Measurements from ENCODE around the gene TP73. TPM values are rescaled to one million over a fixed set of nuclear protein-coding genes. Genes with fewer than 3 reads are reported as not detected.
A peak's percentile ranks its signal among the peaks of the same experiment; 100 is the strongest.

The TP73 gene
- total and polyA plus RNA-seq, 12 donors, result 0.03 to 0.58 (median 0.15) TPM; not detected in 7

GRCh38 chr1:3774276-3774945, 122.1 kb downstream of the TP73 start:
- H3K9me3 ChIP-seq, result no peaks in the 10 kb centered on the region
- H3K4me1 ChIP-seq, result peaks cover 22 to 63% (median 40%) of the 10 kb centered on the region in 9 donors
- DNase-seq (no peak), ATAC-seq (no peak)
- WGBS, 2 donors, result 63 to 70% methylated on average over 19 of the region's 19 CpGs
- peaks cover 0 to 20% (median 6%) of the 10 kb centered on the region in 9 donors for H3K36me3 ChIP-seq
- TF ChIP-seq, protein P1, sequence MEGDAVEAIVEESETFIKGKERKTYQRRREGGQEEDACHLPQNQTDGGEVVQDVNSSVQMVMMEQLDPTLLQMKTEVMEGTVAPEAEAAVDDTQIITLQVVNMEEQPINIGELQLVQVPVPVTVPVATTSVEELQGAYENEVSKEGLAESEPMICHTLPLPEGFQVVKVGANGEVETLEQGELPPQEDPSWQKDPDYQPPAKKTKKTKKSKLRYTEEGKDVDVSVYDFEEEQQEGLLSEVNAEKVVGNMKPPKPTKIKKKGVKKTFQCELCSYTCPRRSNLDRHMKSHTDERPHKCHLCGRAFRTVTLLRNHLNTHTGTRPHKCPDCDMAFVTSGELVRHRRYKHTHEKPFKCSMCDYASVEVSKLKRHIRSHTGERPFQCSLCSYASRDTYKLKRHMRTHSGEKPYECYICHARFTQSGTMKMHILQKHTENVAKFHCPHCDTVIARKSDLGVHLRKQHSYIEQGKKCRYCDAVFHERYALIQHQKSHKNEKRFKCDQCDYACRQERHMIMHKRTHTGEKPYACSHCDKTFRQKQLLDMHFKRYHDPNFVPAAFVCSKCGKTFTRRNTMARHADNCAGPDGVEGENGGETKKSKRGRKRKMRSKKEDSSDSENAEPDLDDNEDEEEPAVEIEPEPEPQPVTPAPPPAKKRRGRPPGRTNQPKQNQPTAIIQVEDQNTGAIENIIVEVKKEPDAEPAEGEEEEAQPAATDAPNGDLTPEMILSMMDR (IDR thresholded peaks at IDR 0.05), result no peak
- H3K27me3 ChIP-seq, result peaks cover 0 to 23% (median 4%) of the 10 kb centered on the region in 7 donors
- no peak overlapping the region for H3K27ac ChIP-seq
- H3K4me3 ChIP-seq, result no peak overlapping the region
- intact Hi-C loops (cut with DNase I), result no loop called here

DNA sequence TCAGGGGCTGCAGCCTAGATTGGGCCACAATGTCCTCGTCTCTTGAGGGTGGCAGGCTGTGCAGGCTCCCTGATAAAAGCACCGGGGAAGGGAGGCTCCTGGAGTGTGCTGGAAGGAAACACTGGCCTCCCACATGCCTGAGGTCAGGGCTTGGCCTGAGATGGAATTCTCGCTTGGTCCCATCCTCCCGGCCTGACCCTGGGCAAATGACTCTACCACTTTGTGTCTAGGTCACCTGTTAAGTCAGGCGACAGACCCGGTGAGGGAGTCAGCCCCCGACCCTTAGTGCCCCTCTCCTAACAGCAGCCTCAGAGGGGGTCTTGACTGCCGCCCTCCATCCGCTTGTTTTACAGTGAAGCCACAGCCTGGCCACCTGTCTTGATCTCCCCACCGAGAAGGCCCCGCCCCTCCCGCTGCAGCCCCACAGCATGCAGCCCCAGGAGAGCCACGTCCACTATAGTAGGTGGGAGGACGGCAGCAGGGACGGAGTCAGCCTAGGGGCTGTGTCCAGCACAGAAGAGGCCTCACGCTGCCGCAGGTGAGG, 122.7 kb downstream of the TP73 start:
- TF ChIP-seq, protein P1 (IDR thresholded peaks at IDR 0.05), result no peak
- DNase-seq, result no peak
- peak overlapping the region in 1 of 10 donors; percentile 19 for H3K27ac ChIP-seq

GRCh38 chr1:3775490-3776230, 123.3 kb downstream of the TP73 start:
- peaks cover 0 to 22% (median 0%) of the 10 kb centered on the region in 7 donors for H3K27me3 ChIP-seq
- H3K36me3 ChIP-seq, result peaks cover 0 to 32% (median 19%) of the 10 kb centered on the region in 9 donors
- ATAC-seq, result peak in 4 of 8 donors; percentile 3 to 25 (median 8)
- peak; percentile 46 to 54 for DNase-seq
- peaks cover 22 to 63% (median 40%) of the 10 kb centered on the region in 9 donors for H3K4me1 ChIP-seq
- TF ChIP-seq, protein P1 (IDR thresholded peaks at IDR 0.05), result peak in 1 of 9 donors; percentile 31
- H3K4me3 ChIP-seq, result no peak overlapping the region
- no peaks in the 10 kb centered on the region for H3K9me3 ChIP-seq
- peak overlapping the region in 1 of 10 donors; percentile 19 for H3K27ac ChIP-seq
- 36 to 40% methylated on average over 27 of the region's 27 CpGs for WGBS, 2 donors
- intact Hi-C loops (cut with DNase I), result no loop called here

More for the DNA sequence above, 122.7 kb downstream of the TP73 start:
- peaks cover 22 to 63% (median 40%) of the 10 kb centered on the region in 9 donors for H3K4me1 ChIP-seq
- H3K9me3 ChIP-seq, result no peaks in the 10 kb centered on the region
- H3K27me3 ChIP-seq, result peaks cover 0 to 23% (median 4%) of the 10 kb centered on the region in 7 donors
- H3K4me3 ChIP-seq, result no peak overlapping the region
- 38% methylated on average over 17 of the region's 17 CpGs for WGBS, 2 donors
- intact Hi-C loops (cut with DNase I), result no loop called here
- H3K36me3 ChIP-seq, result peaks cover 0 to 26% (median 12%) of the 10 kb centered on the region in 9 donors
- ATAC-seq, result peak in 3 of 8 donors; percentile 1 to 15 (median 1)

- no peak for ATAC-seq
- Histone ChIP-seq H3K4me1 (peaks cover 22 to 56% (median 36%) of the 10 kb centered on the region in 9 donors), H3K36me3 (peaks cover 0 to 39% (median 25%) of the 10 kb centered on the region in 9 donors), H3K4me3 (no peak overlapping the region), H3K27me3 (peaks cover 0 to 15% (median 0%) of the 10 kb centered on the region in 7 donors), H3K9me3 (no peaks in the 10 kb centered on the region), H3K27ac (no peak overlapping the region)
- WGBS, 2 donors, result 81 to 85% methylated on average over 21 of the region's 21 CpGs
- DNase-seq, result peak in 1 of 2 donors; percentile 12
- intact Hi-C loops (cut with DNase I), result no loop called here
- TF ChIP-seq, protein P1 (IDR thresholded peaks at IDR 0.05), result no peak
Measured at GRCh38 chr1:3776231-3776961, 124.1 kb downstream of the TP73 start.

Measured in heart right ventricle (tissue), 16 donors.